Ecto neural progenitor cell (in vitro differentiated cells): ENCODE measurements around the gene CAMTA1.

Source experiments
- DNase-seq: peaks from one replicate; pipeline ENCODE4 v3.0.0-alpha.2; 2018; ENCODE audit warnings: low spot score

CAMTA1 gene

DNA sequence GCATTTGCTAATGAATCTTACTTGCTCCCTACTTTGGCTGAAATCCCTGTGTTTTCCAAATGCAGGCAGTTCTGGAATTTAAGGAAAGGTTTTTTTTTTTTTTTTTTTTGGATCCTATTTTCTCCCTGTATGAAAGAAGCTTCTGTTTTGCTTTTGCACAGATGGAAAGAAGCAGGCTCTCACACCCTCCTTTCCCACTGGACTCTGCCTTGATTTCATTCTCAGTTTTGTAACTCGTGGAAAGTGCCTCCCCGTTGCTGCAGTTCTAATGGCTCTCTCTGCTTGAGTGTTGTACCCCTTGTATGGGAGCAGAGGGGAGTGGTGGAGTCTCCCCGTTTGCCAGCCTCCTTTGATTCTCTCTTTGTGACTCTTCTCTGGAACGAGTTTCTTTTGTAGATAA, 291.9 kb downstream of the CAMTA1 start:
- DNase-seq, result no peak

DNA sequence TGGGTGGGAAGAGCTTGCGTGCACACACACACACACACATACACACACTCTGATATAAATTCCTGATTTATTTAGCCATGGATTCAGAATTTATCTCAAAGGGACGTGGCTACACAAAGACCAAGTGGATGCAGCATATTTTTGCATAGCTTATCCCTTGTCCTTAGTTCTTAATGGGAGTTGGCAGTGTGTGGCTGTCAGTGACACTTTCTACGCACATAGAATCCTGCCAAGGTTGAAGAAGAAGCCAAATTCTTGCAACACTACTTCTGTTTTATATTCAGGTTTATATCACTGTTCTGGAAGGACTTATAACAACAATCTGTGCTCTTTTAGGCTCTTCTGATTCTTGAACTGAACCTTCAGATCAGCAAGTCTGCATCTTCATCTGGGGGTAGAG, 292.7 kb downstream of the CAMTA1 start:
- DNase-seq, result no peak

DNA sequence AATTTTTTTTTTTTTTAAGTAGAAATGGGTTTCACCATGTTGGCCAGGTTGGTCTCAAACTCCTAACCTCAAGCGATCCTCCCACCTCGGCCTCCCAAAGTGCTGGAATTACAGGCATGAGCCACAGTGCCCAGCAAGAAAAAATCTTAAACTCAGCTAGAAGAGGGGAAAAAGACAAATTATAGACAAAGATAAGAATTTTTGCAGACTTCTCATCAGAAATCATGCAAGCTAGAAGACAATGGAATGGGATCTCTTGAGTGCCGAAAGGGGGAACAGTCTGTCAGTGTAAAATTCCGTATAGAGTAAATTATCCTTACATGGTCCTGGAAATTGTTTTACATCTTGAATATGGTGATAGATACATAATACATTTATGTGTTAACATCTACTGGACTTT, 294.4 kb downstream of the CAMTA1 start:
- no peak for DNase-seq

DNA sequence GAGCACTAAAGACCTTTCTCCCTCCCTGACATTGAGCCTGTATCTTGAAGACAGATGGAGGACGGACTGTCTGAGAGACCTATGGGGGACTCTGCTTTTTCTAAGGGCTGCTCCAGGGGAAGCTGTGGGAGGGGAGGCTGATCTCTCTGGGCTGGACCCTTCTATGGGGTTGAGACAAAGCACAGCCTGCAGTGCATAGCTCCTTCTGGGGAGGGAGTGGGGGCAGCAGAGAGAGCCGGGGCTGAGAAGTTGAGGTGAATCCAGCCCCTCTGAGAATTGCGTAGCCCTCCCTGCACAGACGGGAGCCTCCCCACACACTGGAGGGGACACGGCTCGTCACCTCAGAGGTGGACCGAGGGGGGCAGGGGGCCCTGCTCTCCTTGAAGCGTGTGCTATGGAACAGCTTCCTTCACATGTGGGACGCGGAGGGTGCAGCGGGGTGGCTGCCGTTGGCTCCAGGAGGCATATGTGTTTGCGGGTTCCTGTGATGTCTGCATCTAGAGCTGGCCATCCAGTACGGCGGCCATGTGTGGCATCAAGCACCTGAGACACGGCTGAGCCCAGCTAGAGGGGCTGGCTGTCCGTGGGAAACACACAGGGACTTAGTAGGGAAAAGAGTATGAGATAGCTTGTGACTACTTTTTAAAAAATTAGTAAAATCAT, 299.1 kb downstream of the CAMTA1 start:
- no peak for DNase-seq

DNA sequence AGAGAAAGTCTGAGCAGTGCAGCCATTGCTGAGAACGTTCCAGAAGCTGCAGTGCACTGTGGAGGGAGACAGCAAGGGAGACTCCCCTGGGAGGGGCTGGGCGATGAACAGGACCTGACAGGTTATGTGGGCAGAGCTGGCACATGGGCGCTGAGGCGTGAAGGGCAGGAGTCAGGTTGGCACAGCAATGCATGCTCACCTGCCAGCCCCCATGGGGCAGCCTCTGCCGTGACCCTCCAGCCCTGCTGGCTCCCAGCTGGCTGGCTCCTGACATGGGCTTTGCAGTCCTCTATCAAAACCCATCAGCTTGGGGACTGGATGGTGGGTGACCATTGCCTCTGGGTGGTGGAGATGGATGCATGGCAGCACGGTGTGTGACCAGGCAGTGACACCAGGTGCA, 300.3 kb downstream of the CAMTA1 start:
- DNase-seq, result no peak

DNA sequence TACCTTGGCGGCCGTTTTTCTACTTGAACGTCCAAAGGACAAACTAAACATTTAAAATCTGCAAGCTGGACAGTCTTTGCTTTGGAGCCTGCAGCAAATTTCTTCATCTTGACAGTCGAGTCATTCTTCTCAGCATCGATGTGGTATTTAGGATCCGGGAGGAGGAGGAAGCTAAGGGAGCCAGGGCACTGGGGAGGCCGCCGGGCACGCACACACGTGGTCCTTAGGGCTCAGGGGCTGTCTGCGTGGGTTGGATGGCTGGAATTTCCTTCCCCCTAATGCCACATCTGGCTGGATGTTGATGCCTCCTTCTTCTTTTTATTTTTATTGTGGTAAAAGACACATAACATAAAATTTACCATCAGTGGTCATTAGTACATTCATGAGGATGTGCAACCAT, 300.9 kb downstream of the CAMTA1 start:
- no peak for DNase-seq

DNA sequence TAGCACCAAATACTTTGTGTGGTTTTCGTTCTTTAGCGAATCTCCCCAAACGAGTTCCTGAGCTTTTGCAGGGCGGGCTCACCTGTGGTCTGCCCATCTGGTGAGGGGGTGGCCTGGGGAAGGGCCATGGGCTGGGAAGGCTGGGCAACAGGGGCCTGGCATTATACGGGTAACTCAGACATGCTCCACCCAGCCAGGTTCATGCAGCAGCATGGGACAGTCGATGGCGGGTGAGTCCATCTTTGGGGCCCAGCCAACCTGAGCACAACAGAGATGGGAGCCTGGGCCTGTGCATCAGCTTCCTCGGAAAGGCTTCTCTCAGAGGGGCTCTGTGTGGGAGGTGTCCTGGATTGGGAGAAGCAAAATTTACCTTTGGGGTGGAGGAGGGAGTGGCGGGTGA, 302.6 kb downstream of the CAMTA1 start:
- no peak for DNase-seq

DNA sequence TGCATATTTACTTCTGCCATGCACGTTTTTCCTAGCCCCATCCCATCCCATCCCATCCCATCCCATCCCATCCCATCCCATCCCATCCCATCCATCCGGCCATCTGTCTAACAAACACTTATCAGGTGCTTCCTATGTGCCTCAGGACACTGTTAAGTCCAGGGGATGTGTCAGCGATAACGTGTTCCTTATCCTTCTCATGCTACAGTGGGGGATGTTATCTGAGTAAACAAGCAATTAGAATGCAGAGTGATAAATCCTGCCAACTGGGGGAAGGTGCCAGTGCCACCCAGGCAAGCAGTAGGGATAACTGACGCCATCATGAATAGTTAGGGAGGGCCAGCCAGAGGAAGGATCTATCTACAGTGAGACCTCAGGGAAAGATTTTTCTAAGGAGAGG, 304.2 kb downstream of the CAMTA1 start:
- no peak for DNase-seq

DNA sequence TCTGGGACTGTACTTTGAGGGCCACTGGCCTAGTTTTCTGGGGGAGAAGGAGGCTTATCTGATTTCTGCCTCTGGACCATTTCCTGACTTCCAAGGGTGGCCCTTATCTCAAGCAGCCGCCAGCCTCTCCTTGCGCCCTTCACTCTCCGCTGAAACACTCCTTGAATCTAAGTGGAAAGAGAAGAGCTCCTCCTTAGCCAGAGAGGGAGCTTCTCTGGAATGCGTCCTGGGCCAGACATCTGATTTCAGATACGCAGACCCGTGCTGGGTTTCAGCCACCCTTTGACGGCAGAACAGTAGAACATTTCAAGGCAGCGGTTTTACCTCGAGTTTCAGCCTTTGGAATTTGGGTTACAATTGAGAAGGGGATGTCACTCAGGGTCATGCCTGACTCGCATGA, 308.0 kb downstream of the CAMTA1 start:
- no peak for DNase-seq

DNA sequence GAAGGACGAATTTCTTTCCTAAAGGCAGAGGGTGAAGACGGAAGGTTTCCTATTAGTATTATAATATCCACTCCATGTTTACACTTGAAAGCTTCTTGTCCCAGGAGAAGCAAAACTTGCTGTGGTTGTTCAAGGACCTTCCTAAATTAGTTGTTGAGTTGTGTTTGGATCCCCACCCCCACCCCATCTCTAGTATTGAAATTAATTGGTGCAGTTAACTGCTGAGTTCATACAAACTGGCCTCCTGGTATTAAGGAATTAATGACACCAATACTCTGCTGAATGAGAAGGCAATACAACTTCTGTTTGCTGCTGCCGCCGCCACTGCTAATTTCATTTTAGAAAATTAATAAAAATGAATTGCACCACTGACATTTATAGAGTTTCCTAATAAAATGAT, 308.8 kb downstream of the CAMTA1 start:
- no peak for DNase-seq

DNA sequence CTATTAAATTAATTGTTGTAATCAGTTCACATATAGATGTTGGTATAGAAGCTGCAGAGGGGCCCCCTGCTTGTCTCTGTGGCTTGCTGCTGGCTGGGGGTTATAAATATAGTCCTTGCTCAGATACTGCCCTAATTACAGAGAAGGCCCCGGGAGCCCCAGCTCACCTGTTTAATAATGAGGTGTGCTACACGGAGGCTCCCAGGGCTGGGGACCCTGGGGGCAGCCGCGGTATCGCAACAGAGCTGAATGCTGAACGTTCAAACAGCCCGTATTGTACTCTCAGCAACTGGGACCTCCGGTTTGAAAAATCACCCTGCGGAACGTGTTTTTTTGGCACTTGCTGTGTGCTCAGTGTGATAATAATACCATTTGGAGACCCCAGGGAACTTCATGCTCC, 309.3 kb downstream of the CAMTA1 start:
- DNase-seq, result no peak

DNA sequence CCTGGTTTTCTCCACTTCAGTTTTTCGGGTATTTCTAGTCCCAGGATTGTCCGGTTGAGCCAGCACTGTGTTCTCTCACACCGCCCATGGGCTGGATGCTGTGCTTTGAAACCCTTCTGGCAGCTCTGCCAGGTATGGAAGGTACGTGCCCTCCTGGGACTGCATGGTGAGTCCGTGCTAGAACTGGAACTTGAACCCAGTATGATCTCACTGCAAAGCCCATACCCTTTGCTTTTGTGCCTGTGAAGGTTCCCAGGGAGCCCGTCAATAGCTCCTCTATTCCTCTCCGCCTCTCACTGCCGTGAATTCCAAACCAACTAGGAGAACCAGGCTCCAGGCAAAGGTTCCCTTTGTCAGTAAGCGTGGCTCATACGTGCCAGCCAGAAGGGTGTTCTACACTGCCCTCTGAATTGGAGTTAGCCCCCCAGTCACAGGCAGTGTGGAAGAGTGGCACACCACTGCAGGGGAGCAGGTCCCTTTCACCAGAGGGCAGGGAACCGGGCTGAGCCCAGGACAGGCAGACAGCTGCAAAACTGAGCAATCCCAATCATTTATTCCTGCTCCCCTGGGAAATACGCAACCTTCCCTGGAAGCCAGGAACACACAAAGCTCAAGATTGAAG, 310.2 kb downstream of the CAMTA1 start:
- DNase-seq, result no peak

DNA sequence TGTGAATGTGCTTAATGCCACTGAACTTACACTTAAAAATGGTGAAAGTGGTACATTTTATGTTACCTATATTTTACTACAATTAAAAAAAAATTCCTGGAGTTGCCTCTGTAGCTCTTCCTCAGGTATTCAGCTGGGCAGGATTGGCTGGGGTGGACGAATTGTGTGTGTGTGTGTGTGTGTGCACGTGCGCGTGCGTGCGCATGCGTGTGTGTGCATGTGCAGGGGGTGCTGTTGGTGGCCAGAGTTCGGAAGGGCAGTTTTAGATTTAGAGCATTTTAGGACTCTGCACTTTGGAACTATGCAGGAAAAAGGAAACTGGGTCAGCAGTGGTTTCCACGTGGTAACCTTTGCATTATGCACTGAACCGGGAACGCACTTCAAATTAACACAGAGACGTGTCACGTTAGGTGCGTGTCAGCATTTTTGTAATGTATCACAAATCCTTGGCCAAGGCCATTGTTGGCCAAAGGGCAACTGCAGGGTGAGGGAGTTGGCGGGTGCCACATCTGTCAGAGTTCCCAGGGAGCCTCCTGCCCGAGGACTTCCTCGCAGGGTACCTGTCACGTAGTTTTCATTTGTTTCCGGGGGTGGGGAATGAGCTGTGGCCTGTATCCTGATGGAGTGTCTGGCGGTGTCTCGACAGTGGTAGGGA, 312.8 kb downstream of the CAMTA1 start:
- DNase-seq, result no peak

DNA sequence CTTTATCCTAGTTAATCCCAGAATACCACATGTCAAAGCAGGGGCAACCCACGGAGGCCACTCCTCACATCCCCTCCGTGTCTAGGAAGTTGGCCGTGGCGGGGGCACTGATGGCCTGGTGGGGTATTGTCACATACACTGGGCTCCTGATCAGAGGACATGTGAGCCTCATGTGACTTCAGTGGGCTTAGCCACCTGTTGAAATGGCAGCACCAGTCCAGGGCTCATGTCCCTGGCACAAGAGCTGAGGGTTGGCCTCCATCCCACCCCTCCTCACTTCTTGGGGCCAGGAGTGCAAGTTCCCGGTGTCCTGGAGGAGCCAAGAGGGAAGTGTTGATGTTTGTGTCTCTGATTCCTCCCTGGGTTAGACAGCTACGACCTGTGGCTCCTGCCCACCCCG, 313.4 kb downstream of the CAMTA1 start:
- no peak for DNase-seq

DNA sequence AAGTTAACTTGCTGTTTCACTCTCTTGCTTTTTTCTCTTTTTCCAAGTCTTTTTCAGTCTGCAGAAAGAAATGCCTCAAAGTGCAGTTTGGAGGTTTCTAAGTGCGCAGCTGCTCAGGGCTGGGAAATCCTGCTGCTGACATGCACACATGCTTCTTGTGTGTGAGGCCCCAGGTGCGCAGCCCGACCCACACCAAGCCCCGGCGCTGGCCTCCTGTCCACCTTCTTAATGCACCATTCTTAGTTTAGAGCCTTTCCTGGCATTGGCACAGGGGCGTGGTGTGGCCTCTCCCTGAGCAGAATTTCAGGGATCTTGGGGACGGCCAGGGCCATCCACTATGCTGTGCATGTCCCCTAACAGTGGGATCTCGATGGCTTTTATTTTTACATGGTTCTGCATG, 315.2 kb downstream of the CAMTA1 start:
- DNase-seq, result no peak

DNA sequence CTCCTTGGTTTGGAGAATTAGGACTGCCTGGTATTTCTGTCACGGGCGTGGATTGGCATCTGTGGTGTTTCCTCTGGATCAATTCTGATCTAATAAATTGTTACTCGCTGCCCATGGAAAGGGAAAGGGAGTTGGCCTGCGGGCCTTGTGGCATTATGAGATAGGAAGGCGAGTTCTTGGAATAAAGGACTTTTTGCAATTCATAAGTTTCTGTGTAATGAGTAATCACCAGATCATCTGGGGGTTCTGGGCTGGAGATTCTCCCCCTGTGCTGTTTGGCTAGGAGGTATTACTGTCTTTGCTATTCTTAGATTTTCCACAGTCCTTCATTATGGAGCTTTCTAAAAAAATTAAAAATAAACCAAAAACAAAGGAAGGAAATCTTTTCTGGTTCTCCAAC, 315.9 kb downstream of the CAMTA1 start:
- DNase-seq, result no peak

DNA sequence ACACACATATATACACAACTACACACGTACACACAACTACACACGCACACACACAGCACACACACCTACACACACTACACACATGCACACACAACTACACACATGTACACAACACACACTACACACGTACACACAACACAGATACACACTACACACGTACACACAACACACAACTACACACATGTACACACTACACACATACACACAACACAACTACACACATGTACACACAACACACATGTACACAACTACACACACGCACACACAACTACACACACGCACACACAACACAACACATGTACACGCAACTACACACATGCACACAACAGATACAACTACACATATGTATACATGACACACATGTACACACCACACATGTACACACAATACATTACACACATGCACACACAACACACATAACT, 318.1 kb downstream of the CAMTA1 start:
- no peak for DNase-seq

DNA sequence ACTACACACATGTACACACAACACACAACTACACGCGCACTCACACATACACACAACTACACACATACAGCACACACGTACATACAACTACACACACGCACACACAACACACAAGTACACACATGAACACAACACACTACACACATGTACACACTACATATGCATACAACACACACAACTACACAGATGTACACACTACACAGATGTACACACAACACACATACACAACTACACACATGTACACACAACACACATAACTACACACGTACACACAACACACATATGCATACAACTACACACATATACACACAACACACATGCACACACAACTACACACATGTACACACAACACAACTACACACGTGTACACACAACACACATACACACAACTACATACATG, 318.6 kb downstream of the CAMTA1 start:
- no peak for DNase-seq

DNA sequence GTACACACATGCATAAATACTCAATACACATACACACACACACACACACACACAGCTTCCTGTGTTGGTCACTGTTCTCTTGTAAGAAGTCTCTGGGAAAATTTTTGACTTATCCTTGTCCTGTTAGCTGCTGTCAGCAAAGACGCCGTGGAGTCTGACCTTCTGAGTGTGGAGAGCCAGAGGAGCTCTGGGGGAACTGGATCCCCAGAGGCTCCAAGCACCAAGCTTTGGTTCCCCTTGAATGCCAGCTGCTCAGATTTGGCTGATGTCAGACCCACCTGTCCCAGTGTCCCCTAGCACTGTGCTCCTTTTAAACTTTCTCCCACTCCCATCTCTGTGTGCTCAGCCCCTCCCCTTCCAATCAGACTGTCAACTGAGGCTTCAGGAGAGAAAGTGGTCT, 319.1 kb downstream of the CAMTA1 start:
- DNase-seq, result no peak

DNA sequence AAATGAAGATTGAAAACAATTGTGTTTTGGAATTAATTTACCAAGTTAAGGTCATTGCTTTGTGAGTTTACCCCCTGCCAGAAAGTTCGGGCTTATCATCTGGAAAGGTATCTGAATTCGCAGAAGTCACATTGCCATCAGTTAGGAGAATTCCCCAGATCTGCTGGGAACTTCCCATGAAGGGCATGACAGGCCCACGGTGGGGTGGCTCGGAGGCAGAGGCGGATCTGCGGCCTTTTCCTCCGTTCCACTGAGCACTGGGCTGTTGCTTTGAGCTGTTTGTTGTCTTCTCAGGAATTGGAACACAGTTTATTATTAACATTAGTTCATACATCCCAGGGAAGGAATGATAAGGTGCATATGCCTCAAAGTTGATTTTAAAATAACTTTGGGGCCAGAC, 320.0 kb downstream of the CAMTA1 start:
- DNase-seq, result no peak

DNA sequence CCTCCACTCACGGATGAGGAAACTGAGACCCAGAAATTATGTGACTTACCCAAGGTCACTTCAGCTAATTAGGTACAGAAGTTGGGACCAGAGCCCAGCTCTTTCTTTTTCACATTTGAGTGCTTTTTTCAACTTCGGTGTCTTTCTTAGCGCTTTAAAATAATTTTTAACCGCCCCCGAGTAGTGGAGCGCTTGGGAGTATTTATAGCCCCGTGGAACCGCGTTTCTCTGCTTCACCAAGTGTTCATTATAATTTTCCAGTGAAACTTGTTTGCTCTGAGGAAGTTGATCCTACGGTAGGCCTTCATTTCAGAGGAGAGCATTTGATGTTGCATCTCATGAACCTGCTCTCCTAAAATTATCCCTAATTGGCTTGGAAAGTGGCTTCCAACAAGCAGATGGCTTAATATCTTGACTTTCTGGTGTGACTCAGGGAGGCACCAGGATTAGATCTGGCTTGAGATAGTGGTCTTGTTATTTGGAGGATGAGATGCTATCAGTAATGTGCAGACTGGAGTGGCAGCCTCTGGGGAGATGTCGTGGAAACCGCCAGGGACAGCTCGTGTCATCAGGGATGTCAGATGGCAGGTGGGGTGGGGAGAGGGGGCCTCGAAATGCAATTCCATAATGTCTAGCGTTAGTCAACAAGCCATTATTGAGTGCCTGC, 321.3 kb downstream of the CAMTA1 start:
- DNase-seq, result no peak

DNA sequence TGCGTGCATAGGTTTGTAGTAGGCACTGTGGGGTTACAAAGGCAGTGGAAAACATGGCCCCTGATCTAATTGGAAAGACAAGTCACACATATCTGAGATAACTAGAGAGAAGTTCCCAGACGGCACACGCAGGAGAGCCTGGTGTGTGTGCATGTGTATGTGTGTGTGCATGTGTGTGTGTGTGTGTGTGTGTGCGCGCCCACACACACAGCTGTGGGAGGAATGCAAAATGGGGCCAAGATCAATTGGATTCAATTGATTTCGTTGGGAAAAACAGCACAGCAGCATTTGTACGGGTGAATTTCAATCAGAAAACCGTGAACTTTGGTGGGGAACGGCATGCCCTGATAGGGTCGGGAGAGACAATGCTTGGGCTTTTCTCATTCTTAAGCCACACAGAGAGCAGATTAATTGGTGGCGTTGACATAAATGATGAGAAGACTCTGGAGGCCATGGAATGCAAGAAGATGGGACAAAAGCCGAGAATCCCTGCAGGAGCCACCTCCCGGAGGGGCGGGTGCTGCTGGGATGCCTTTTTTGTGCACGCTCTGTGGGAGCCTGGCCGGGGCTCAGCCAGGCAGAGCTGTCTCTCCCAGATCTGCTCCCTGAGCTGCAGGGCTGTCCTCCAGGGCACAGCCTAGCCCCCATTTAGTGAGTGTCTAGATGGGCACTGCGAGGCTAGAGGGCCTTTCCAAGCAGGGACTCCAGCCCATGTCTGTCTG, 322.0 kb downstream of the CAMTA1 start:
- DNase-seq, result no peak

DNA sequence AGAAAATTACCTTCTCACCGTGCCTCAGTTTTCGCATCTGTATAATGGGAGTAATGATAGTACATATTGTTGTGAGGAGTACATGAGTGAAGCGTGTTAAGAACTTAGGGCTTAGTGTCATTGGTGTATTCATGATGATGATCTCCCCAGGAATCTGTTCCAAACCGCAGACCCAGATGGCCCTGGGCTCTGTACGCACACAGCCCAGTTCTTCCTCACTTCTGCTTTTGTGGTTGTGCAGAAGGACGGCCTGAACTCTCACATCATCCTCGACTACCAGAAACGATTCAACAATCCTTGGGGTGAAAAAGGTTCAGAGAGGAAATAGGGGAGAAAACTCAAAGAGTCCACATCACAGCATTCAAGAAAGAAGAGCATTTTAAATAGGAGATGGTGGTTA, 323.0 kb downstream of the CAMTA1 start:
- DNase-seq, result no peak
